NCI-H82 treated with DMSO at 0.1 percent for 48 hours (cell line): ENCODE results near the gene CENPA.
"Not testable (repeated sequence)": the region's sequence is repeated elsewhere in the genome, so short reads cannot be mapped to it uniquely, and the experiment has no call there.

Experiments
- DNase-seq: peaks from one replicate; lab custom pipeline; 2025; ENCODE audit not compliant: unreplicated experiment; lab: John Stamatoyannopoulos, UW

The CENPA gene

DNA sequence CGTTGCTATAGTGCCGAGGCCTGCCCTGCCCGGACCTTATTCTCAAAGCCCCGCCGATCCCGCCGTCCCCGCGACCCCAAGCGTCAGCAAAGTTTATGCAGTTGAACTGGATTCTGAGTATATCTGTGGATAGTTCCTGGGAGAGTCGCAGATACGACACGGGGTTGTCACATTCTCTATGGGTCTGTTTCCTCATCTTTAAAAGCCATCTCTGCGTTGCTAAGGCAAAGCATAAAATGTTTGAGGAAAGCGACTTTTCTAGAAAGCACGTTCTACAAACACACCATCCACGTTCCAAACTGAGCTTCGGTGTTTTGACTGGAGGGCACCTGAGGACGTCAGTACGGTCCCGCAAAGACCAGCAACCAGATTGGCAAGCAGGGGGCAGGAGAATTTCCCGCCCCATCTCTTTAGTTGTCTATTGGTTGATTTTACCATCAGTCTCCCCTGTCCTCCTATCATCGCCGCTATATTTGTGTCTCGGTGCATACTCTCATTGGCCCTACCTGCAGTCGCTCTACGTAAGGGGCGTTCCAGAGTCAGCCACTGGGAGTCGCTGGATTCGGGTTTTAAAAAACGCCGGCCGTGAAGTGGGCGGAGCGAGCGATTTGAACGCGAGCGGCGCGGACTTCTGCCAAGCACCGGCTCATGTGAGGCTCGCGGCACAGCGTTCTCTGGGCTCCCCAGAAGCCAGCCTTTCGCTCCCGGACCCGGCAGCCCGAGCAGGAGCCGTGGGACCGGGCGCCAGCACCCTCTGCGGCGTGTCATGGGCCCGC is at the start of gene CENPA:
Gene CENPA (plus strand): TSS at position 626 of the 776 bp plus-strand sequence. CDS start 141 bp downstream, at position 767.
- peak; percentile 99 for DNase-seq

DNA sequence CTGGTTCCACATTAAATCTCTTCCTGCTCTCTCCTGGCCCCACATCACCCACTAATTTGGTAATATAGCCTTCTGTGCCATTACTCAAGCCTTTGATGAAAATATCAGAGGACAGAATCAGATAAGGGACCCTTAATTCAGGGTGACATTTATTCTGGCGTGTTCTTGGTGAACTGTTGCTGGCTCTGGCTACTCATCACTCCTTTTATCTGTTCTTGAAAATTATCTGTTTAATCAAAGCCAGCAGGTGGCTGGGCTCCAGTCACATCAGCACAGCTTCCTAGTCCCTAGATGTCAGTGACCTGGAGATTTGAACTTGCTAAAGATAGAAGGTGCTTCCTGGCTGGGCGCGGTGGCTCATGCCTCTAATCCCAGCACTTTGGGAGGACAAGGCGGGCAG is 48.6 kb upstream of the CENPA start:
- no peak for DNase-seq

DNA sequence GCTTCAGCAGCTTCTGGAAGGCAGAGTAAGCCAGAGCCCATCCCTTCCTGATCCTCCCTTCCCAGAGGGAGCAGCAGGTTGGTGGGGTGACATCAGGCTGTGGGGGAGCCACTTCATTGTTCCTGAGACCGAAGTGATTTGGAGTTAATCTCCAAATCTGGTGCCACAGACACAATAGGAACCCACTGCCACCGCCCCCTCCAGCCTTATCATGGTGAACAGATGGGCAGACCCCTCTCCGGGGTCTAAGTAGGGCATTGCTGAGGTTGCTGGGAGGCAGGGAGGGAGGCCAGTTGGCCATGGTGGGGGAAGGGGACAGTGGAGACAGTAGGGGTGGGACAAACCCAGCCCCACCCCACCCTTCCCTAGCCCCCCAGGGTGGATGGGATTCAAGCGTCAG is 47.4 kb upstream of the CENPA start:
- peak; percentile 71 for DNase-seq

DNA sequence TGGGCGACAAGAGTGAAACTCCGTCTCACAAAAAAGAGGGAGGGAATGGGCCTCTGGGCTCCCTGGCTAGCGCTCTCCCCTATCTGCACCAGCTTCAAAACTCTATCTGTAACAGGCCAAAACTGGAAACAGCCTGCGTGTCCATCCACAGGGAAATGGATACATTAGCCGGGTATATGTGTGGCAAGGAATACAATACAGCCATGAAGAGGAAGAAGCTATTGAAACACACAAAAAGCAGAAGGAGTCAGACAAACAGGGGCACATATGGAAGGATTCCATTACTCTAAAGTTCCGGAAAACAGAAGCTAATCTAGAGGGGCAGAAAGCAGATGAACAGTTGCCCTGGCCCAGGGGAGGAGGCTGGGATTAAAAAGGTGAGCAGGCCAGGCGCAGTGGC is 46.3 kb upstream of the CENPA start:
- no peak for DNase-seq

DNA sequence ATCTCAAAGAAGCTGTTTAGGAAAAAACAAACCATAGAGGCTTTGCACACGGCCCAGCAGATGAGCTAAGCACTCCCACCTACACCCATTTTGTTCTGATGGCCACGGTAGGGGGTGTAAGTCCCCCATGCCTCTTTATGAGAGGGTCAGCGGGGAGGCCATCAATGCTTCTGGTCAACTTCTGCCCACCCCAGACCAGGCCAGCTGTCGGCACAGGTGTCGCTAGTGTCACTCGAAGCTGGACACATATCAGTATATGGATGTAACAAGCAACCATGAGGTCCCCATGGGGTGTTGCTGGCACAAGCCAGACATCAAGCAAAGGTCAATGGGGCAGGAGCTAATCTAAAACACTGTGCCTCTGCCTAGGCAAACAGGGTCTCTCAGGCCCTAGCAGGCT is 45.5 kb upstream of the CENPA start:
- no peak for DNase-seq

DNA sequence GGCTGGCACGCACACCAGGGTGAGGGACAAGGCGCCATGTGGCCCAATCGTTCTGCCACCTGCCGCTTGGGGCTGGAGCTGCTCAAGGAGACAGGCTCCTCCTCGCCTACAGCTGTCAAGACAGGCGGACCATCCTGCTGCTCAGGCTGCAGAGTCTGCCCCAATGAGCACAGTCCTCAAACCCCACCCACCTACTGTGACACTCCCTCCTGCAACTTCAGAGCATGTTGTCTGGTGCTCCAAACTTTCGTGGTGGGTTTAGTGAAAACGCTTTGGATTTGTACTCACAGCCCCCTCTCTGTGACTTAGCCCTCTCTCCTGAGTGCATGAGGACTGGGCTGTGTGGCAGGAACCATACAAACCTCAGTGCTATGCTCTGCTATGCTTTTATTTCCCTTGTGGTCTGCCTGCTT is 45.0 kb upstream of the CENPA start:
- DNase-seq: peak; percentile 76

DNA sequence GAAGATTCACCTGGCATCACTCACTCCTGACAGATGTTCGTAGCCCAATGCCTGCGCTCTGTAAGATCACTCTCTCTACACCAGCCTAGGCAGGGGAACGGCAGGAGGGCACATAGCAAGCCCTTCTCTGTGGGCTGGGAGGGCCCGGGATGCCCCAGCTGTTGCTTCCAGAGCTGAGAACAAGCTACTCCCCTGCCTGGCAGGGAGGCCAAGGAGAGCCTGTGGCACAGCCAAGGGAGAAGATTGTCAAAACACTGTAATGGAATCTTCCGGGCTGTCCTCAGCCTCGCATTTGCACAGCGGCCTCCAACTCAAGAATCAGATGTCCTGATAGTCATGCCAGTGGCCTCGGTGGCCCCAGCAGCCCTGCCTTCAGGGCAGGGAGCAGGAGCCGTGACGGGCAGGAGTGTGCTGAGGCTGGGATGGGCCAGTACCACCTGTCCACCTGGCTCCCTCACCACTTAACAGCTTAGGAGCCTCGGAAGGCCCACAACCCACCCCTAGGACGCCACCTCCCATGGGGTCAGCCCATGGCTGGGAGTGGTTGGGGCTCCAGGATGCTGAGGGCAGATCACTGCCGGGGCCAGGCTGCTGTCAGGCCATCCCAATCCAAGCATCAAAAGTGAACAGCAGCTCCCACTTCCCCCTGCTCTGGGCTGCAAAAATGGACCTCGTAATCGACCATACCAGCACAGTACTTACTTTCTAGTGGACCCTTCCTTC is 43.6 kb upstream of the CENPA start:
- DNase-seq: no peak

DNA sequence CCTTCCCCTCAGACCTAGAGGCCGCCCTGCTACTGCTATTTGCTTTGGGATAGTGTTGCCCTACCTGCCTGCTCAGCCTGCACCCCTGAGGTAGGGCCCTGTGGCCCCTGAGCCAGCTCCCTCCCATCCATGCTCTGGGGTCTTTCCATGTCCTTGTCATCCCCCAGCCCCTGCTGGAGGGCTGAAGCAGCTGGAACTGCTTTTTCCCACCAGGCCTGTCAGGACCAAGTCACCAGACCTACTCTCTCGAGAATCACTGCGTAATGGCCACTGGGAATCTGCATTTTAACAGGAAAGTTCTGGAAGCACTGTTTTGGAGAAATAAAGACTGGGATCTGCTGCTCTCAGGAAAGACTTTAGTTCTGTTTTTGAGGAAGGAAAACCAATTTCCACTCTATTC is 42.0 kb upstream of the CENPA start:
- DNase-seq: no peak

DNA sequence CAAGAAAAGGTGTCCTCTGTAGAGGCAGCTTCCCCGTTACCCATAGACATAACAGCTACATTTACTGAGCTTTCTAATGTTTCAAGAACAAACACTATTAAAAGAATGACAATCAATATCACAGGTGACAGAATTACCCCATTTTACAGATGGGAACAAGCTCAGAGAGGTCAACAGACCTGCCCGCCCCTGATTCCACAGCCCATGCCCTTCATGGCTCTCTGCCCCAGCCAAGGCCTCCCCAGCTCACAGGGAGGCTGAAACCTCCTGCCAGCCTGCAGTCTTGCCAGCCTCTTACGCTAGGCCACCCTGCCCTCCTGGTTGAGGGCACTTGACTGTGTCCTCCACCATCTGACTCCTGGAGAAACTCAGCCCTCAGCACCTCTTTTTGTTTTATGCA is 40.9 kb upstream of the CENPA start:
- DNase-seq: no peak

DNA sequence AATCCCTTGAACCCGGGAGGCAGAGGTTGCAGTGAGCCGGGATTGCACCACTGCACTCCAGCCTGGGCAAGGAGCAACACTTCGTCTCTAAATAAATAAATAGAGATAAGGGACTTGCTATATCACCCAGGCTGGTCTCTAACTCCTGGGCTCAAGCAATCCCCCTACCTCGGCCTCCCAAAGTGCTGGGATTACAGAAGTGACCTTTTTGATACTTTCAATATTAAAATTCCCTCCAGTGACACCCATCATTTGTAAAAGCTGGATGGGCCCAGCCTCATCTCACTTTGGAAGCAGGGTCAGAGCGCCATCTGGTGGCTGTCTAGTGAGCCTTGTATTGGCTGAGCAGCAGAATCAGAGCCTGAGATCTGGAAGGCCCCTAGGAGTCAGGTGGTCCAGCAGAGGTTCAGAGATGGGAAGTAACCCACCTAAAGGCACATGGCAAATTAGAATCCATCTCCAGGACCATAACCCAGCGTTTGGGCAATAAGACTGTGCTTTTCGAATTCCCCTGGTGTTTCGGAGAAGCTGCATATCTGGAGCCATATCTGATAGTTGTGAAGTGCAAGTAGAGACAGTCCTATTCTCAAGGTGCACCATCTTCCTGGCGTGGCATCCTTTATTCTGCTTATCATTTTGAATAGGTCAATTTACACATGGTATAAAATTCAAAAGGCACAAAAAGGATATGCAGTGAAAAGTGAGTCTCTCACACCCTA is 40.1 kb upstream of the CENPA start:
- peak; percentile 50 for DNase-seq

DNA sequence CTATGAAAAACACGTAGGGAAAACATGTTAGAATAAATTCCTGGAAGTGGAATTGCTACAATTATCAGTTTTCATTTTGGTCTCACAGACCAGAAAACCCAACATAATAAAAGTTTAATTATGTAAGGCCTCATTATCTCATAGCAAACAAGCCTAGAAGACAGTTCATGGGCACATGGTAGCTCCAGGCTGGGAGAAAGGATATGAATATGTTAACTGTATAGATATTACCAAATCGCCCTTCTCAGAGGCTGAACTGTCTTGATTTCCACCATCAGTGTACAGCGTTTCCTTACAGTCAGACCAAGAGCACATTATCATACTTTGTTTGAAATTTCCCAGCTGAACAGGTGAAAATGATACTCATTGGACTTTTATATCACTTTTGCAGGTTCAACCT is 38.9 kb upstream of the CENPA start:
- no peak for DNase-seq

DNA sequence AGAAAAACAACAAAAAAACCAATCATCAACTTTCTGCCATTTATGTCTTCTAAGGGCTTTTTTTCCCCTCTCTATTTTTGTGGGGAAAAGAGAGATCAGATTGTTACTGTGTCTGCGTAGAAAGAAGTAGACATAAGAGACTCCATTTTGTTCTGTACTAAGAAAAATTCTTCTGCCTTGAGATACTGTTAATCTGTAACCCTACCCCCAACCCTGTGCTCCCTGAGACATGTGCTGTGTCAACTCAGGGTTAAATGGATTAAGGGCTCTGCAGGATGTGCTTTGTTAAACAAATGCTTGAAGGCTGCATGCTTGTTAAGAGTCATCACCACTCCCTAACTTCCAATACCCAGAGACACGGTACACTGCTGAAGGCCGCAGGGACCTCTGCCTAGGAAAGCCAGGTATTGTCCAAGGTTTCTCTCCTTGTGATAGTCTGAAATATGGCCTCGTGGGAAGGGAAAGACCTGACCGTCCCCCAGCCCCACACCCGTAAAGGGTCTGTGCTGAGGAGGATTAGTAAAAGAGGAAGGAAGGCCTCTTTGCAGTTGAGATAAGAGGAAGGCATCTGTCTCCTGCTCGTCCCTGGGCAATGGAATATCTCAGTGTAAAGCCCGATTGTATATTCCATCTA is 36.0 kb upstream of the CENPA start:
- DNase-seq: peak; percentile 73

DNA sequence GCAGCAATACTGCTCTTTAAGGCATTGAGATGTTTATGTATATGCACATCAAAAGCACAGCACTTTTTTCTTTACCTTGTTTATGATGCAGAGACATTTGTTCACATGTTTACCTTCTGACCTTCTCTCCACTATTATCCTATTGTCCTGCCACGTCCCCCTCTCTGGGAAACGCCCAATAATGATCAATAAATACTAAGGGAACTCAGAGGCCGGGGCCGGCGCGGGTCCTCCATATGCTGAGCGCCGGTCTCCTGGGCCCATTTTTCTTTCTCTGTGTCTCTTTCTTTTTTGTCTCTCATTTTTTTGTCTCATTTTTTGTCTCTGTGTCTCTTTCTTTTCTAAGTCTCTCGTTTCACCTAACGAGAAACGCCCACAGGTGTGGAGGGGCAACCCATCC is 35.4 kb upstream of the CENPA start:
- DNase-seq: not testable (repeated sequence)

DNA sequence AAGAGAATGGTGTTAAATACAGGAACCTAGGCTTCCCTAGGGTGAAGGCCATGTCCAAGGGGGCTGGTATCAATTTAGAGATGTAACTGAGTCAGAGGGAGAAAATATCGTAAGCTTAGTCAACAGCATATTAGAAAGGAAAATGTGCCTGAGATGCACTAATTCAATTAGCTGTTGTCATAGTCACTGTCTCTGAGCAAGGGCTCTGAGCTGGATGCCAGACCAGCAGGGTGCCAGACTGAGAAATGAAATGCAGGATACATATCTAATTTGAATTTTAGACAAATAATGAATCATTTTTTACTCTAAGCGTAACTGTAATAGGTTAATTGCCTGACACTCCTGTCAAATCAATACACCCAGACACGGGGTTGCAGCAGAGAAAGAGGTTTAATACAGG is 33.2 kb upstream of the CENPA start:
- peak; percentile 10 for DNase-seq

DNA sequence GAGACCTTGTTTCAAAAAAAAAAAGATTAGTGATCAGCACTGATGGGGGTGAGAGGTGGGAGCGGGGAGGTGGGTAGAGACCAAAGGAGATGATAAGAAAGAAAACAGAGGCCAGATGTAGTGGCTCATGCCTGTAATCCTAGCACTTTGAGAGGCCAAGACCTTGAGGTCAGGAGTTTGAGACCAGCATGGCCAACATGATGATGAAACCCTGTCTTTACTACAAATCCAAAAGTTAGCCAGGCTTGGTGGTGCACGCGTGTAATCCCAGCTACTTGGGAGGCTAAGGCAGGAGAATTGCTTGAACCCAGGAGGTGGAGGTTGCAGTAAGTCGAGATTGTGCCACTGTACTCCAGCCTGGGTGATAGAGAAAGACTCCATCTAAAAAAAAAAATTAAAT is 31.3 kb upstream of the CENPA start:
- DNase-seq: no peak

DNA sequence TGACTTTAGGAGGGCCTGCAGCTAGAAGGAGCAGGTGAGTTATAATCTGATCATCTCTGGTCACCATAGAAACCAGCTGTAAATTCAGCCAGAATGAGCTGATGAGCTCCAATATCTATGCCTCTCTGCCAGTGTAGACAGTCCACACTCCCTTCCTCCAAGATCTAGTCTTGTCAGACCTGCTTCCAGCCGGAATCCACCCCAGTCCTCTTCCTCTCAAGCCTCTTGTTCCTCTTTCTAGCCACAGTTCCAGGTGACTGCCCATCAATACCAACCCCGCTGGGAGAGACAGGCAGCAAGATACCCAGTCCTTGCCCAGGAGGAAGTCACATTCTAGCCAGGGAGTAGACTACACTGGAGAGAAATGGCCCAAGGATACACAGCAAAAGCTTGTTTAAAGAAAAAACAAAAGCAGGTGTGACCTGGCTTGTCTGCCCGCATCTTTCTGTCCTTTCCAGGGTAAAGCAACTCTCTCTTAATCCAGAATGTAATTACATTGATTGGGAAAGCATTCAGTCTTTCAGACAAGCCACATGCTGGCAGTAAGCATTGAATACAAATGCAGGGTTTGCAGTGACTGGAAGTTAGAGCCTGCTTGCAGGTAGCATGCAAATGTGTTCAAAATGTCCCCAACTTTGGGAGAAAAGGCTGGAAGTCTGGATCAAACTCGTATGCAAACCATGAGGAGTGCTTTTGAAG is 30.7 kb upstream of the CENPA start:
- DNase-seq: no peak

DNA sequence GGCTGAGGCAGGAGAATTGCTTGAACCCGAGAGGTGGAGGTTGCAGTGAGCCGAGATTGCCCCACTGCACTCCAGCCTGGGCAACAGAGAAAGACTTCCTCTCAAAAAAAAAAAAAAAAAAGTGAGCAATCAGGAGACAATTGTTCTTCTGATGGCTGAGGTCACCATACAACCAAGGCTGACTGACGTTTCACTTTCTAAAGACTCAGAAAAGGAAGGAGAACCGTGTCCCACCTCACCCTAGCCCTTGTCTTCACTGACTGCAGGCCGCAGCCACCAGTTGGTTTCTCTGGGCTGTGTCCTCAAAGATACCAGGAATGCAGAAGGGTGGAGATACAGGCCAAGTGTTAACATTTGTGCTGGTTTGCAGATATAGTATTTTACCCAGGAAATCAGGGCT is 29.5 kb upstream of the CENPA start:
- DNase-seq: no peak

DNA sequence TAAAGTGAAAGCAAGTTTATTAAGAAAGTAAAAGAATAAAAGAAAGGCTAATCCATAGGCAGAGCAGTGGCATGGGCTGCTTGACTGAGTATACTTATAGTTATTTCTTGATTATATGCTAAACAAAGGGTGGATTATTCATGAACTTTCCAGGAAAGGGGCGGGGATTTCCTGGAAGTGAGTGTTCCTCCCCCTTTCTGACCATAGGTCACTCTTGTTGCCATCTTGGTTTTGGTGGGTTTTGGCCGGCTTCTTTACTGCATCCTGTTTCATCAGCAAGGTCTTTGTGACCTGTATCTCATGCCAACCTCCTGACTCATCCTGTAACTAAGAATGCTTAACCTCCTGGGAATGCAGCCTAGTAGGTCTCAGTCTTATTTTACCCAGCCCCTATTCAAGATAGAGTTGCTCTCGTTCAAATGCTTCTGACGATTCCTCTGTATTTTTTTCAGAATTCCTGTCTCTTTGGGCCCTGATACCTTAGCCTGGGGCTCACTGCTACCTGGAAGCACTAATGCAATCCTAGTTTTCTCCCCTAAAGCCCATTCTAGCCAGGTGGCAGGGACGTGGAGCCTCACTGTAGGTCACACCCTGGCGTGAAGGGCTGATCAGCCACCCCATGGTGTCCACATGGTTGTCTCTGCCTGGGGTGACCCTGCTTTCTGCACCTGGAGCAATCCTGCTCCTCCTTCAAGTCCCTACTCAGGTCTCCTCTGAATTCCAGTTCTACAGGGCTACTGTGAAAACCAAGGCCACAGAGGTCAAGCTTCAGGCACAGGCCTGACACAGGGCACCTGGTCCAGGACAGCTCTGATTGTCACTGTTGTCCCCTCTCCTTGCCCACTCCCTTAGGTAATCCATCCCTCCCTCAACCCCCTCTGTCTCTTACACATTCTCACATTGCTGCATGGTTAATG is 27.7 kb upstream of the CENPA start:
- no peak for DNase-seq

DNA sequence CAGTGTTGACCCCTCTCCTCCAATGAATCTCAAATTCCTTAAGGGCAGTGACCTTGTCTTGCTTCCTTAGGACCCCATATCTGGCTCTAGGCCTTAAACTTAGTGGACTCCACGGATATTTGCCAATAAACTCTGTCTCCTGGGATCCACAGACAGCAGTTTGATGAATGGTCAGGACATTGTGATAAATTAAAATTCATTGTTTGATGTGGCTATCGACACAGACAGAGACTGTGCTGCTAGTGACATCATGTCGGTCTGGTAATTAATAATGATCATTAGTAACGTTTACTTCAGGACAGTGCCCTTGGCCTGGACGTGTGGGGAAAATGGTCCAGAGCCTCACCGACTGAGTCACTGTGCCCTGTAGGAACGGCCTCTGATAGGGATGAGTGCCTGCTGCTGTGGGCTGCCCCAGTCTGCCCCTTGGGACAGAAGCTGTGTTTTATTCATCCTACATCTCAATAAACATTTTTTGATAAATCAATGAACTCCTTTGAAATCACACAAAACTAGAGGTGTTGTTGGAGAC is 27.0 kb upstream of the CENPA start:
- DNase-seq: no peak

DNA sequence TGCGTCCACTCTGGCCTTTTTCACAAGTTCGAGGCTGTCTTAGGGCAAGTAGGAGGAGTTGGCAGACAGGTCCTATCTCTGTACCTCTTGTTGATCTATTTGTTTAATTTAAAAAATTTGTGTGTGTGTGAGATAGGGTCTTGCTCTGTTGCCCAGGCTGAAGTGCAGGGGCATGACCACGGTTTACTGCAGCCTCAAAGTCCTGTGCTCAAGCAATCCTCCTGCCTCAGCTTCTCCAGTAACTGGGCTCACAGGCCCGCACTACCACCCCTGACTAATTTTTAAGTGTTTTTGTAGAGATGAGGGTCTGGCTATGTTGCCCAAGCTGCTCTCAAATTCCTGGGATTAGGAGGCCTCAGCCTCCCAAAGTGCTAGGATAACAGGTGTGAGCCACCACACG is 26.0 kb upstream of the CENPA start:
- no peak for DNase-seq
